ENCODE data around the gene LRIT2. TPM values are rescaled to one million over a fixed set of nuclear protein-coding genes. Genes with fewer than 3 reads are reported as not detected.
A peak's percentile ranks its signal among the peaks of the same experiment; 100 is the strongest.

The LRIT2 gene
- total and polyA plus RNA-seq, 12 donors: not detected

DNA sequence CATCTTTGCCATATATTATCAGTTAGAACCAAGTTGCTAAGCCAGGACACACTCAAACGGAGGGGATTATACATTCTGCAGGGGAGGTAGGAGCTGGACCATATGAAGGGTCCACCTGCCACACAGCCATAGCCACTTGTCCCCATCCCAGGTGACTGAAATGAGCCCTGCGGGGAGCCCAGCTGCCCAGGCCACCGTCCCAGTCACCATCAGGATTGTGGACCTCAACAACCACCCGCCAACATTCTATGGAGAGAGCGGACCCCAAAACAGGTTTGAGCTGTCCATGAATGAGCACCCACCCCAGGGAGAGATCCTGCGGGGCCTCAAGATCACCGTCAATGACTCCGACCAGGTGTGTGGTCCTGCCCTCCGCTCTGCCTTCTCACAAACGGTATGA is 17.3 kb downstream of the LRIT2 start:
- intact Hi-C loops (cut with DNase I): loop anchor here in 2 of 10 donors (5.0 to 10.0 kb wide), 2 partner anchors 61 to 63 kb away; no protein-coding TSS in a partner anchor
- TF ChIP-seq, protein P1, sequence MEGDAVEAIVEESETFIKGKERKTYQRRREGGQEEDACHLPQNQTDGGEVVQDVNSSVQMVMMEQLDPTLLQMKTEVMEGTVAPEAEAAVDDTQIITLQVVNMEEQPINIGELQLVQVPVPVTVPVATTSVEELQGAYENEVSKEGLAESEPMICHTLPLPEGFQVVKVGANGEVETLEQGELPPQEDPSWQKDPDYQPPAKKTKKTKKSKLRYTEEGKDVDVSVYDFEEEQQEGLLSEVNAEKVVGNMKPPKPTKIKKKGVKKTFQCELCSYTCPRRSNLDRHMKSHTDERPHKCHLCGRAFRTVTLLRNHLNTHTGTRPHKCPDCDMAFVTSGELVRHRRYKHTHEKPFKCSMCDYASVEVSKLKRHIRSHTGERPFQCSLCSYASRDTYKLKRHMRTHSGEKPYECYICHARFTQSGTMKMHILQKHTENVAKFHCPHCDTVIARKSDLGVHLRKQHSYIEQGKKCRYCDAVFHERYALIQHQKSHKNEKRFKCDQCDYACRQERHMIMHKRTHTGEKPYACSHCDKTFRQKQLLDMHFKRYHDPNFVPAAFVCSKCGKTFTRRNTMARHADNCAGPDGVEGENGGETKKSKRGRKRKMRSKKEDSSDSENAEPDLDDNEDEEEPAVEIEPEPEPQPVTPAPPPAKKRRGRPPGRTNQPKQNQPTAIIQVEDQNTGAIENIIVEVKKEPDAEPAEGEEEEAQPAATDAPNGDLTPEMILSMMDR (IDR thresholded peaks at IDR 0.05): no peak
- Histone ChIP-seq H3K4me3 (no peak overlapping the region), H3K4me1 (no peaks in the 10 kb centered on the region), H3K9me3 (no peaks in the 10 kb centered on the region), H3K36me3 (no peaks in the 10 kb centered on the region), H3K27ac (no peak overlapping the region), H3K27me3 (peaks cover 0 to 13% (median 7%) of the 10 kb centered on the region in 7 donors)
- WGBS, 2 donors: 85 to 86% methylated on average over 10 of the region's 10 CpGs
- ATAC-seq (no peak), DNase-seq (no peak)

GRCh38 chr10:84205853-84206525 is 19.4 kb downstream of the LRIT2 start:
- no peak for DNase-seq

DNA sequence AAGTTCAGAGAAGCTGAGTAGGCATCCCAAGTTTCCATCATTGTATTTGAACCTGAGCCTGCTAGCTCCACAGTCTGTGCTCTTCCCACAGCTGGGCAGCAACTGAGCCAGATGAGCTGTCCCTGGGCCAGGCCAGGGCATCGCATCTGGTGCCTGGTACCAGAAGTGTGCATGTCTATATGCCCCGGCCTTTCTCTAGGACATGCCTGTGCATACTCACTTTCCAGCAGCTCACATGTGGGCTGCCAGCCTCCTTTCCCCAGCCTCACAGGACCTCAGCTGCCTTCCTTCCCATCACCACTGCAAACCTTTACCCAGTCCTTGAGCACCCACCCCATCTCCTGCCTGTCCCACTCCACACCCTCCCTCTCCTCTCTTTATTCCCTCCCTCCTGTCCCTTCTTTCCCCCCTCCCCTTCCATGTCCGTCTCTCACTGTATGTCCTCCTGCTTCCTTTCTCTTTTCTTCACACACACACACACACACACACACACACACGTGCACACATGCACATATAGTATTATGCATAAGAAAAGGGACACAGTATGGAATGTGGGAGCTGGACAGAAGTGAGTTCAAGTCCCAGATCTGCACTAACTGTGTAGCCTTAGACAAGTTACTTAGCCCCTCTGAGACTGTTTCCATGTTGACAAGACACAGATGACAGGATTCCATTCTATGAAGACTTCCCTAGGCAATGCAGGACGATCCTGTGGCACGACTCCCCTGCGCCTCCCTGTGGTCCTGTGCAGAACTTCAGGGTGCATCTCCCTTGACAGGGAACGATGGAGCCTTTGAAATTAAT is 20.1 kb downstream of the LRIT2 start:
- peak; percentile 45 to 54 for DNase-seq
- Histone ChIP-seq H3K4me1 (no peaks in the 10 kb centered on the region), H3K36me3 (no peaks in the 10 kb centered on the region), H3K27ac (no peak overlapping the region), H3K4me3 (no peak overlapping the region), H3K27me3 (peaks cover 0 to 13% (median 3%) of the 10 kb centered on the region in 7 donors), H3K9me3 (no peaks in the 10 kb centered on the region)
- peak; percentile 40 to 74 (median 62) for ATAC-seq
- WGBS, 2 donors: 32 to 36% methylated on average over 8 of the region's 8 CpGs
- TF ChIP-seq, protein P1 (IDR thresholded peaks at IDR 0.05): peak; percentile 34 to 76 (median 66)
- intact Hi-C loops (cut with DNase I): loop anchor here in 3 of 10 donors (2.0 to 10.0 kb wide), 3 partner anchors 56 to 60 kb away; no protein-coding TSS in a partner anchor

More at GRCh38 chr10:84205853-84206525, 19.4 kb downstream of the LRIT2 start:
- H3K36me3 ChIP-seq: no peaks in the 10 kb centered on the region
- H3K9me3 ChIP-seq: no peaks in the 10 kb centered on the region
- intact Hi-C loops (cut with DNase I): loop anchor here in 3 of 10 donors (2.0 to 10.0 kb wide), 3 partner anchors 57 to 61 kb away; no protein-coding TSS in a partner anchor
- TF ChIP-seq, protein P1 (IDR thresholded peaks at IDR 0.05): no peak
- peaks cover 0 to 13% (median 3%) of the 10 kb centered on the region in 7 donors for H3K27me3 ChIP-seq
- 68 to 72% methylated on average over 6 of the region's 6 CpGs for WGBS, 2 donors
- H3K4me1 ChIP-seq: no peaks in the 10 kb centered on the region
- no peak for ATAC-seq
- no peak overlapping the region for H3K27ac ChIP-seq
- no peak overlapping the region for H3K4me3 ChIP-seq

DNA sequence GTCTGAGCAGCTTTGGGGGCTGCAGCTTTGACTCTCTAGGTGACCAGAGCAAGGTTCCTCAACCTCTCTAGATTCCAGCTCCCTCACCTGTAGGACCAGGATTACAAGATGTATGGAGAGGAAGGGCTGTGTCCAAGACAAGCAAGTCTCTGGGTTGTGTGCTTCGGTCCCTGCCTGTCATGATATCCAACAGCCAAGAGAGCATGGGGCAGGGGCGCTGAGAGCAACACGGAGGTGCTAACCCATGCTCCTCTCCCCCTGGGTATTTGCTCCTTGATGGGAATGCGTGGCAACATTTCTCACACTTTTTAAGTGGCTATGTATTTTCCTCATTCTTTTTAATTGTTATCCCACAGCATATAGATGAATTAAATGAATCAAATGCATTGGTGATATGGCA is 20.7 kb downstream of the LRIT2 start:
- DNase-seq (no peak), ATAC-seq (no peak)
- TF ChIP-seq, protein P1 (IDR thresholded peaks at IDR 0.05): no peak
- Histone ChIP-seq H3K36me3 (no peaks in the 10 kb centered on the region), H3K9me3 (no peaks in the 10 kb centered on the region), H3K27ac (no peak overlapping the region), H3K27me3 (peaks cover 0 to 13% (median 3%) of the 10 kb centered on the region in 7 donors), H3K4me3 (no peak overlapping the region), H3K4me1 (no peaks in the 10 kb centered on the region)
- 87 to 88% methylated on average over 4 of the region's 4 CpGs for WGBS, 2 donors
- intact Hi-C loops (cut with DNase I): loop anchor here in 5 of 10 donors (2.0 to 10.0 kb wide), 4 partner anchors 47 to 60 kb away; no protein-coding TSS in a partner anchor
